ENCODE measurements around the gene FAM120B. TPM values are rescaled to one million over a fixed set of nuclear protein-coding genes. Genes with fewer than 3 reads are reported as not detected.

The FAM120B gene
- total and polyA plus RNA-seq, 4 donors, result 5.5 to 38.5 (median 20.4) TPM

- ATAC-seq (ENCODE audit: low FRiP score), result no peak
- Histone ChIP-seq H3K4me3 (ENCODE audit: low read length in 2 of 2) (no peak overlapping the region), H3K9me3 (ENCODE audit: control insufficient read depth, low read length) (peaks cover 9% of the 10 kb centered on the region), H3K27me3 (ENCODE audit: control insufficient read depth in 1 of 2, insufficient read depth in 2 of 2, low read length in 1 of 2) (no peaks in the 10 kb centered on the region), H3K36me3 (ENCODE audit: control insufficient read depth in 1 of 2, insufficient read depth in 2 of 2, low read length in 1 of 2) (no peaks in the 10 kb centered on the region), H3K4me1 (ENCODE audit: control insufficient read depth in 1 of 2, insufficient read depth in 2 of 2, low read length in 2 of 2) (no peaks in the 10 kb centered on the region), H3K27ac (ENCODE audit: low read depth in 1 of 2, low read length in 2 of 2) (no peak overlapping the region)
- WGBS, 2 donors, result 73% methylated on average over 8 of the region's 8 CpGs
- intact Hi-C loops (cut with DNase I), result no loop called here
- DNase-seq, result no peak
Observed at GRCh38 chr6:170416303-170416702, 109.7 kb downstream of the FAM120B start.

DNA sequence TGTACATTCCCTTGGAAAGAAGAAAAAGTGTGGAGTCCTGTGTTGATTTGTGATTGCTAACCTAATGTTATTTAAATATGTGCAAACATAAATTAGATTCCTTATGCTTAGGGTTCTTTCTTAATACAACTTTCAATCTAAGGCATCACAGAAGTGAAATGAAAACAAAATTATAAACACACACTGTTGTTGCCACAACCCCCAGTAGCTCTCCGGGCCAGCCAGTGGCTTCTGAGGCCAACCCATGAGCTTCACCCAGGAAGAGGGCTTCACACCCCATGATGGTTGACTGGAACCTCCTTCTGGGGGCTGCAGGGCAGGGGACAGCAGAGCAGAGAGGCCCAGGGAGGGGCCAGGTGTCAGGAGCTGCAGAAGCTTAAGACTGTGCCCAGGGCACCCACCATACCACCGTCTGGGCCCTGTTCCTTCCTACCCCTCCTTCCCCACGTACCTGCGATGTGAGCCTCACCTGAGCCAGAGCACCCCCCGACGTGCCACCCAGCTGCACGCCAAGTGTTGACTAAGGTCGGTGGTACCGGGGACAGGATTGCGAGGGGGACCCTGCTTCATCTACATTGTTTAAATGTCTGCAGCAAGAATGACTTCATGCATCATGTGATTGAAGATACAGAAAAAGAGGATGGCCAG is 110.5 kb downstream of the FAM120B start:
- intact Hi-C loops (cut with DNase I), result no loop called here
- DNase-seq, result no peak
- peaks cover 9% of the 10 kb centered on the region for H3K9me3 ChIP-seq (ENCODE audit: control insufficient read depth, low read length)
- ATAC-seq (ENCODE audit: low FRiP score), result no peak
- H3K27me3 ChIP-seq (ENCODE audit: control insufficient read depth in 1 of 2, insufficient read depth in 2 of 2, low read length in 1 of 2), result no peaks in the 10 kb centered on the region
- 92 to 95% methylated on average over 9 to 10 of the region's 10 CpGs for WGBS, 2 donors
- H3K36me3 ChIP-seq (ENCODE audit: control insufficient read depth in 1 of 2, insufficient read depth in 2 of 2, low read length in 1 of 2), result no peaks in the 10 kb centered on the region
- no peak overlapping the region for H3K4me3 ChIP-seq (ENCODE audit: low read length in 2 of 2)
- H3K4me1 ChIP-seq (ENCODE audit: control insufficient read depth in 1 of 2, insufficient read depth in 2 of 2, low read length in 2 of 2), result no peaks in the 10 kb centered on the region
- H3K27ac ChIP-seq (ENCODE audit: low read depth in 1 of 2, low read length in 2 of 2), result no peak overlapping the region

DNA sequence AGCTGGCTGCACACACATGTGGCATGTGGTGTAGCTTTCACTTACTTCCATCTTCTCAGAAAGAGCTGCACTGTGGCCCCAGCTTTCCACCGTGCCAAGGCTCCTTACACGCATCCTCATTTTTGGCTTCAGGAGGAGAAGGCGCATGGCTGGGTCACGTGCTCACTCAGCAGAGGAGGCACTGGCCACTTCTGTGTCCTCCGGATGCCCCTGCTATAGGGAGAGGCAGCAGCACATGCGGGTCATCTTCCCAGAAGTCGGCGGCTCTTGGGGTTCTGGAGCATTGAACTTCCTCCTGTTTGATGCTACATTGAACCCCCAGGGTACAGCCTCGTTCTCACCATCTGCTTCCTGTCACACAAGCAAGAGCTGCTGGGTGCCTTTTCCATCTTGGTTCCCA is 111.3 kb downstream of the FAM120B start:
- 91 to 93% methylated on average over 9 of the region's 9 CpGs for WGBS, 2 donors
- Histone ChIP-seq H3K4me3 (ENCODE audit: low read length in 2 of 2) (no peak overlapping the region), H3K4me1 (ENCODE audit: control insufficient read depth in 1 of 2, insufficient read depth in 2 of 2, low read length in 2 of 2) (no peaks in the 10 kb centered on the region), H3K27me3 (ENCODE audit: control insufficient read depth in 1 of 2, insufficient read depth in 2 of 2, low read length in 1 of 2) (no peaks in the 10 kb centered on the region), H3K9me3 (ENCODE audit: control insufficient read depth, low read length) (peaks cover 8% of the 10 kb centered on the region), H3K36me3 (ENCODE audit: control insufficient read depth in 1 of 2, insufficient read depth in 2 of 2, low read length in 1 of 2) (no peaks in the 10 kb centered on the region), H3K27ac (ENCODE audit: low read depth in 1 of 2, low read length in 2 of 2) (no peak overlapping the region)
- intact Hi-C loops (cut with DNase I), result no loop called here
- DNase-seq (no peak), ATAC-seq (ENCODE audit: low FRiP score) (no peak)

DNA sequence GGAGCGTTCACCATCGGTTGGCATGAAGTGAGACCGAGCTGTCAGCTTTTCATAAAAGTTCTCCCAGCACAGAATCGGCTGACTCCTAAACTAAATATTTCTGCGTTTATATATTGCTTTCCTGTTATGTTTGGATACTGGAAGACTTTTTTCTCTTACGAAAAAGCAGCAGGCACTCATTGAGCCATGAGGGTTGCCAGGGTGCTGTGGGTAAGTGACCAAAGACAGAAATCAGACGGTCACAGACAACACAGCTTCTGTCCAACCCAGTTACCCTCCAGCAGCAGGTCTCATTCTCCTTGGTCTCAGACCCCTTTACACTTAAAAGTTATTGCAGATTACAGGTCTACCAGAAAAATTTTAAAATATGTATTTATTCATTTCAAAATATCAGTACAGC is 113.7 kb downstream of the FAM120B start:
- H3K4me3 ChIP-seq (ENCODE audit: low read length in 2 of 2), result no peak overlapping the region
- no peaks in the 10 kb centered on the region for H3K27me3 ChIP-seq (ENCODE audit: control insufficient read depth in 1 of 2, insufficient read depth in 2 of 2, low read length in 1 of 2)
- 7 to 11% methylated on average over 7 of the region's 7 CpGs for WGBS, 2 donors
- intact Hi-C loops (cut with DNase I), result no loop called here
- H3K27ac ChIP-seq (ENCODE audit: low read depth in 1 of 2, low read length in 2 of 2), result no peak overlapping the region
- no peaks in the 10 kb centered on the region for H3K4me1 ChIP-seq (ENCODE audit: control insufficient read depth in 1 of 2, insufficient read depth in 2 of 2, low read length in 2 of 2)
- DNase-seq (no peak), ATAC-seq (ENCODE audit: low FRiP score) (no peak)
- H3K36me3 ChIP-seq (ENCODE audit: control insufficient read depth in 1 of 2, insufficient read depth in 2 of 2, low read length in 1 of 2), result no peaks in the 10 kb centered on the region
- H3K9me3 ChIP-seq (ENCODE audit: control insufficient read depth, low read length), result peaks cover 3% of the 10 kb centered on the region

DNA sequence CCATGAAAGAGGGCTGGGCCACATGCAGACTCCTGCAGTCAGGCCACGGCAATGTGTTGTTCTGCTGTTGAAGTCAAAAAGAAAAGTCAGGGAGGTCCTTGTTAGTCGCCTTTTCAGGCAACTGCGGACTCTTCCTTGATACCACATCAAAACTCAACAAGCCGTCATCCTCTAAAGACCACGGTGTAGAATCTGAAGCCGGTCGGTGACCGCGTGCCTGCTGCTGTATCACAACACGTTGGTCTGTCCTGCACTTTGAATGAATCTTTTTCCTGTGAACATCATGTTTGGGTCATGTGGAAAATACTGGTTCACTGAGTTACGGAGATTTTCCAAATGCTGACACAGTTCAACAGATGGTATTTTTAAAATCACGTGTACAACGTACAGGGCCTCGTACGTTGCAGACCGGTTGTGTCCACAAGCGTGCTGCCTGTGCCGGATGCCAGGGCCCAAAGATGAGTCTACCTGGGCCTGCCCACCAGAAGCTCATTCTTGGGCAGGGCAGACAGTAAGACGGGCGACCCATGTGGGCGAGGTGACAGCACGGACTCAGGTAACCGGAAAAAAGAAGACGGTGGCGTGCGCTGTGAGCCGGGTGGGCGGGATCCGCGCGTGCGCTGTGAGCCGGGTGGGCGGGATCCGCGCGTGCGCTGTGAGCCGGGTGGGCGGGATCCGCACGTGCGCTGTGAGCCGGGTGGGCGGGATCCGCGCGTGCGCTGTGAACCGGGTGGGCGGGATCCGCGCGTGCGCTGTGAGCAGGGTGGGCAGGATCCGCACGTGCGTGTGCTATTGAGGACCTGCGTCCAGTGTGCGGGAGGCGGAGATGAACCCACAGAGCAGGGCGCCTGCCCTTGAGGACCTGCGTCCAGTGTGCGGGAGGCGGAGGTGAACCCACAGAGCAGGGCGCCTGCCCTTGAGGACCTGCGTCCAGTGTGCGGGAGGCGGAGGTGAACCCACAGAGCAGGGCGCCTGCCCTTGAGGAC is 114.5 kb downstream of the FAM120B start:
- no peak overlapping the region for H3K27ac ChIP-seq (ENCODE audit: low read depth in 1 of 2, low read length in 2 of 2)
- ATAC-seq (ENCODE audit: low FRiP score) (no peak), DNase-seq (peak in 1 of 2 donors; percentile 37)
- intact Hi-C loops (cut with DNase I), result no loop called here
- H3K9me3 ChIP-seq (ENCODE audit: control insufficient read depth, low read length), result peaks cover under 1% of the 10 kb centered on the region
- no peak overlapping the region for H3K4me3 ChIP-seq (ENCODE audit: low read length in 2 of 2)
- no peaks in the 10 kb centered on the region for H3K27me3 ChIP-seq (ENCODE audit: control insufficient read depth in 1 of 2, insufficient read depth in 2 of 2, low read length in 1 of 2)
- 80 to 94% methylated on average over 57 to 70 of the region's 70 CpGs for WGBS, 2 donors
- no peaks in the 10 kb centered on the region for H3K36me3 ChIP-seq (ENCODE audit: control insufficient read depth in 1 of 2, insufficient read depth in 2 of 2, low read length in 1 of 2)
- no peaks in the 10 kb centered on the region for H3K4me1 ChIP-seq (ENCODE audit: control insufficient read depth in 1 of 2, insufficient read depth in 2 of 2, low read length in 2 of 2)

DNA sequence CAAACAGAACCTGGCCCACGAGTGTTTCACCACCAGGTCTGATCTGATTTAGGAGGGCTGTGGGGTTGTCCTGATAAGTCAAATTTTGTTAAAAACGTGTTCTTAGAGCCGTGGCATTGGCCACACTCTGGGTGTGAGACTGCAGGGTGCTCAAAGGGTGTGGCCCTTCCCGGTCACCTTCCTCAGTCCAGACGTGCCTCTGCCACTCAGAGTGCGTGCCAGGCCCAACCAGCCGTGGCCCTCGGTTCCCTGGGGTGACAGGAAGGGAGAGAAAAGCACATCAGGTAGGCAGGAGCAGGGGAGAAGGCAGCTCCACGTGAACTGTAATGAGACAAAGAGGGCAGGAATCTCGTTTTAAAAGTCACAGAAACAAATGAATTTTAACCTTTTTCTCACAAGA is 115.4 kb downstream of the FAM120B start:
- intact Hi-C loops (cut with DNase I), result no loop called here
- ATAC-seq (ENCODE audit: low FRiP score) (no peak), DNase-seq (no peak)
- no peak overlapping the region for H3K27ac ChIP-seq (ENCODE audit: low read depth in 1 of 2, low read length in 2 of 2)
- H3K36me3 ChIP-seq (ENCODE audit: control insufficient read depth in 1 of 2, insufficient read depth in 2 of 2, low read length in 1 of 2), result no peaks in the 10 kb centered on the region
- H3K9me3 ChIP-seq (ENCODE audit: control insufficient read depth, low read length), result no peaks in the 10 kb centered on the region
- 76 to 91% methylated on average over 10 of the region's 10 CpGs for WGBS, 2 donors
- no peaks in the 10 kb centered on the region for H3K4me1 ChIP-seq (ENCODE audit: control insufficient read depth in 1 of 2, insufficient read depth in 2 of 2, low read length in 2 of 2)
- no peaks in the 10 kb centered on the region for H3K27me3 ChIP-seq (ENCODE audit: control insufficient read depth in 1 of 2, insufficient read depth in 2 of 2, low read length in 1 of 2)
- H3K4me3 ChIP-seq (ENCODE audit: low read length in 2 of 2), result no peak overlapping the region

DNA sequence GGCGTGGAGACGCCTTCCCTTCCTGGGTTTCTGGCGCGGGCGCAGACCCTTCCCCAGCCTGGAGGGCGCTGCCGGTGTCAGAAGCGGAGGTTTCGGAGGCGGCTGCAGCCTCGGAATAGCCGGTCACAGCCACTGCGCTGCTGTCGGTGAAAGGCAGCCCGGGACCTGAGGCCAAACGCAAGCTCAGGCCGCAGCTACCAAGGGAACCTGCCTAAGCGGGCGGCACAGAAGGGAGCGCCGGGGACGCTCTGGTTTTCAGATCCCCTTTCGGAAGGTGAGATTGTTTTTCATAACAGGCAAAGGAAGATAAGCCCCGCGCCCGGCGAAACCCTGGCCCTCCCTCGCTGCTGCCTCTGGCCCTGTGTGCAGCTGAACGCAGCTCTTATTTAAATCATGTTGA is 116.5 kb downstream of the FAM120B start:
- no peaks in the 10 kb centered on the region for H3K36me3 ChIP-seq (ENCODE audit: control insufficient read depth in 1 of 2, insufficient read depth in 2 of 2, low read length in 1 of 2)
- ATAC-seq (ENCODE audit: low FRiP score), result no peak
- no peaks in the 10 kb centered on the region for H3K27me3 ChIP-seq (ENCODE audit: control insufficient read depth in 1 of 2, insufficient read depth in 2 of 2, low read length in 1 of 2)
- 26 to 49% methylated on average over 29 of the region's 29 CpGs for WGBS, 2 donors
- no peaks in the 10 kb centered on the region for H3K9me3 ChIP-seq (ENCODE audit: control insufficient read depth, low read length)
- intact Hi-C loops (cut with DNase I), result no loop called here
- H3K4me1 ChIP-seq (ENCODE audit: control insufficient read depth in 1 of 2, insufficient read depth in 2 of 2, low read length in 2 of 2), result no peaks in the 10 kb centered on the region
- no peak overlapping the region for H3K4me3 ChIP-seq (ENCODE audit: low read length in 2 of 2)
- no peak overlapping the region for H3K27ac ChIP-seq (ENCODE audit: low read depth in 1 of 2, low read length in 2 of 2)
- DNase-seq, result no peak

- H3K9me3 ChIP-seq (ENCODE audit: control insufficient read depth, low read length), result no peaks in the 10 kb centered on the region
- no peak overlapping the region for H3K27ac ChIP-seq (ENCODE audit: low read depth in 1 of 2, low read length in 2 of 2)
- 61 to 83% methylated on average over 19 of the region's 19 CpGs for WGBS, 2 donors
- H3K36me3 ChIP-seq (ENCODE audit: control insufficient read depth in 1 of 2, insufficient read depth in 2 of 2, low read length in 1 of 2), result no peaks in the 10 kb centered on the region
- ATAC-seq (ENCODE audit: low FRiP score) (no peak), DNase-seq (no peak)
- intact Hi-C loops (cut with DNase I), result no loop called here
- H3K4me1 ChIP-seq (ENCODE audit: control insufficient read depth in 1 of 2, insufficient read depth in 2 of 2, low read length in 2 of 2), result no peaks in the 10 kb centered on the region
- no peaks in the 10 kb centered on the region for H3K27me3 ChIP-seq (ENCODE audit: control insufficient read depth in 1 of 2, insufficient read depth in 2 of 2, low read length in 1 of 2)
- no peak overlapping the region for H3K4me3 ChIP-seq (ENCODE audit: low read length in 2 of 2)
Observed at GRCh38 chr6:170423814-170424603, 117.5 kb downstream of the FAM120B start.

All from aorta (tissue), 5 donors.